SH-SY5Y (cell line): ENCODE measurements around the gene DAO.

Source experiments
- GATA2 ChIP-seq: IDR thresholded peaks from 2 replicates; pipeline ENCODE4 v1.6.1; 2011; ENCODE audit warnings: mild to moderate bottlenecking, low read depth, low read length
- GATA3 ChIP-seq: IDR thresholded peaks from 2 replicates; pipeline ENCODE4 v1.6.1; 2011; ENCODE audit warnings: low read depth, mild to moderate bottlenecking, low read length, moderate library complexity

The DAO gene

GRCh38 chr12:108879615-108880254 is at the start of gene DAO:
TSS of gene DAO (plus strand) at chr12:108880092. CDS start at chr12:108885007, 4,915 bp downstream.
- no peak for TF ChIP-seq GATA3
- no peak for TF ChIP-seq GATA2

DNA sequence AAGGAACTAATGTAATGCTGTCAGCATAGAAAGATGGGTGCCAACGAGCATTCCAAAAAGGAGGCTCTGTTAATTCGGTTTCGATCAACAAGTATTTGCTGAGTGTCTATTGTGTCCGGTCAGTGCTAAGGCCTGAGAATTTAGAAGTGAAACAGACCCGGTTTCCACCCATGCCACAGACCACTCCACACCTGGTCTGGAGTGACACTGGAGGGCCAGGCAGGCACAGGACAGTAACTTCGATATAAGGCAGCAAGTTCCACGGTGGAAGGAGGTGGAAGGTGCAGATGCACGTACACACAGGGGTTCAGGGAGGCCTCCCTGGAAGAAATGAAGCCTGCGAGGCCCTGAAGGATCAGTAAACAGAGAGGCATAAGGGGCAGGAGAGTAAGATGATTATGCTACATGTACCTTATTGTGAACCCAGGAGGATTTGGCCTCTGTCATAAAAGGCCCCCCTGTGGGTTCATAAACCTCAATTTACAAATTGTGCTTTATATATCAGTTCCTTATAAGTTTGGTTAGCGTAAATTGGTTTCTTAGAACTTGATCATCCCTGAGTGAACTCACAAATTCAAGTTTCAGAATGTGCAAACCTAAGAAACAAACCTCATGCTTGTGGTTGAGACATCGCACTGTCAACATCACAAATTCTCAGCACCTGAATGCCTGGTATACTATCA is 48.4 kb upstream of the DAO start:
- TF ChIP-seq GATA2 = no peak
- no peak for TF ChIP-seq GATA3

DNA sequence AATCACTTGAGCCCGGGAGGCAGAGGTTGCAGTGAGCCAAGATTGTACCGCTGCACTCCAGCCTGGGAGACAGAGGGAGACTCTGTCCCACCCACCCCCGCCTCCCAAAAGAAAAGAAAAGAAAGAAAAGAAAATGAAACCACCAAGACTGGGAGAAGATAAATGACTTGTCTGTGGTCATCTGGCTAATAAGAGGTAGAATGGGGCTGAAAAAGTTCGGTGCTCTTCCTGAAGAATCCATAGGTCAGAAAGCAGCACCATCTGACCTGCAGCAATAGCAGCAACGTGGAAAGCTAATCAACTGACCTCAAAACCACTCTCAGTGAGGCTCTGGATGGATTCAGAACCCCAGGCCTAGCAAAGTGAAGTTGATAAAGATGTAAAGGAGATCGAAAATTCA is 47.7 kb upstream of the DAO start:
- TF ChIP-seq GATA3 = no peak
- no peak for TF ChIP-seq GATA2

- no peak for TF ChIP-seq GATA3
- TF ChIP-seq GATA2 = no peak
Observed at GRCh38 chr12:108832730-108833354, 47.0 kb upstream of the DAO start.

DNA sequence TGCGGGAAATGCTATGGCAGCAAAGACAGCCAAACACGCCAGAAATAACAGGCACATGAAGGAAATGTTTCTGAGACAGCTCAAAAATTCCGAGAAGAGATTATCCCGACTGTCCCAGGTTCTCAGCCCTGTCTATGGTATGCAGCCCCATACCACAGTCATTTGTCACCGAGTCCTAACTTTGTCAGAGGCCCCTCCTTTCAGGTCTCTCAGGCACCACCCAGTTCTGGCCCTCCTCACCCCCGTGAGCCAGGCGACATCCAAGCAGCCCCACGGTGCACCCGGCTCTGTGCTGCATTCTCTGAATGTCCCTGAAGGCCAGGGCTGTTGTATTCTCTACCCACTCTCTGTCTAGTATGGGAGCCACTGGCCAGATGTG is 46.5 kb upstream of the DAO start:
- TF ChIP-seq GATA2 (no peak), GATA3 (no peak)

DNA sequence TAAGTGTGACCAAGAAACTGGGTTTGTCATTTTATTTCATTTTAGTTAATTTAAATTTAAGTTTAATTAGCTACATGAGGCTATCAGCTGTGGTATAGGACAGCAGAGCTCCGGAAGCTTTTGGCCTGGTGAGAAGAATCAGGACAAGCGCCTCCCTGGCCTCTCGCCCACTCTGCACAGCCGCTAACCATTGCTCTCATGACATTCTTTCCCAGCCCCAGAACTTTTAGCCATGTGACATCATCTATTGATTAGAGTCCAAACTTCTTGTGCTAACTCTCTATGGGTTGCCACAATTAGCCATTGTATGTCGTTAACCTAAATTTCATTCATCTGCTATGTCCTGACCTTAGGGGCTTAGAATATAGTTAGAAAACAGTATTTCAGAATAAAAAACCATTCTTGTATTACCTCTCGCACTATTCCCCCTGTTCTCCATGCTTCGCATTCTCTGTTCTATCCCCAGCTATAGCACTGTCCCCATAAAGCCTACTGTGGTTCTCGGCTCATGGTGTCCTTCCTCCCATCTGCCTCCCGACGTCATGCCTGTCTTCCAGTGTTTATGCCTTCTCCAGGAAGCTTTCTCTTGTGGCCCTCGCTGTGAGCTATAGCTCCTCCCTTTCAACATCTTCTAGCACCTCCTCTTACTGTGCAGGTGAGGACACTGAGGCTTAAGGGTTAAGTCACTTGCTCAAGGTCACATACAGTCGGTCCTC is 46.0 kb upstream of the DAO start:
- no peak for TF ChIP-seq GATA3
- TF ChIP-seq GATA2 = no peak

DNA sequence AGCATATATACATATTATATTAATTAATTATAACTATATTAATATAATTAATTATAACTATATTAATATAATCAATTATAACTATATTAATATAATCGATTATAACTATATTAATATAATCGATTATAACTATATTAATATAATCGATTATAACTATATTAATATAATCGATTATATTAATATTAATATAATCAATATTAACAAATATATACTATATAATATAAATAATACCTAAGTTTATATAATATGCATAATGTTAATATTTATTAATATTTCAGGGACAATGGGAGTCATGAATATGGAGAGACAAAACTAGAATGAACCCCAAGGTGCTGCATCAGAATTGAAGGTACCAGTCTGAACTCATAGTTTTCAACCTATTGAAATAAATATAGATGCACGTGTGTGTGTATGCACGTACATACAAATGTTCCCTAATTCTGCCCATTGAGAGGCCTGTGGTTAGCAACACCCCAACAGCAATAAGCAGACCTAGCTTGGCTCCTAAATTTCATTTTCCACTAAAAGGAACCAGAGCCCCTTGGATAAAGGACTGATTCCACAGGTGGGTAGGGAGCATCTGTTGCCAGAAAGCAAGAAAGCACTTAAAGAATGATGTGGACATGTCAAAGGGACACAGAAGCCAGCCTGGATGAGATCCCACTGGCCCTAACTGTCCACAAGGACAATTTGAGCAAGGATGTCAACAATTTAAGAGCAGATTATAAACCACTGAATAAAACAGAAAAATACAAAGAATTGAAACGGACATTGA is 43.8 kb upstream of the DAO start:
- TF ChIP-seq GATA2 (no peak), GATA3 (no peak)

- TF ChIP-seq GATA2 (no peak), GATA3 (no peak)
Observed at GRCh38 chr12:108837239-108837638, 42.7 kb upstream of the DAO start.

- no peak for TF ChIP-seq GATA3
- no peak for TF ChIP-seq GATA2
Observed at GRCh38 chr12:108837680-108838079, 42.2 kb upstream of the DAO start.

DNA sequence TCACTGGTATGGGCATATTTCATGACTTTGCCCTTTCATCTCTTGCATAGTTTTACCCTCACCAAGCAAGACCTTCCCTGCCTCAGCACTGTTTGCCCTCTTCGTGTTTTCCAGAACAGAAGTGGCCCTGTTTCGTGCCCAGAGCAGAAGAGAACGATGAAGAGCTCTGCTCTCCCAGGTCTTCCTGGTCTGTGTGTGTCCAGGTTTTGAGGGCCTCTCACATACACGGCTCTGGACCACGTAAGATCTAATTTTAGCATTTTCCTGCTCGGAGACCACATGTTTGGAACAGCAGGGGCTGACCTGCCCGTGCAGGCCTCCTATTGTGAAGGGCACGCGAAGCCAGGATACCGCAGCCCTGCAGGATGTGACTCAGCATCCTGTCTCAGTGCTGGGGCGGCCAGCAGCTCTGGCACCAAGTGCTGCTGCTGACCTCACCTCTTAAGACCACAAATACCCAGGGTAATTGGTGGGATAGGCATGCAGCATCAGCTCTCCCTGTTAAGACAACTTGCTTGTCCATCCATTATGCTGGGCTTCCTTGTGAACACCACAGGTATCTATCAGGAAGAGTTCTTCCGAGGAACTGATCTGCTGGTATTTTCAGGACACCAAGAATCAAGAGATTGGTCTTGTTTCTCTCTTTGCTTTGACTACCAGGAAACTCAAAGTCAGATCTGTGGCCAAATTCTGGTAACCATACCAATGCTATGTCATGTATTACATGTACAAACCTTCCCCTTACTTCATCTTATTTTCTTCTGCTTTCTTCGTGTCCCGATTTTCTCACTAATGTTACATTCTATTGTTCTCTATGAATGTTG is 41.5 kb upstream of the DAO start:
- TF ChIP-seq GATA2 = no peak
- TF ChIP-seq GATA3 = no peak

GRCh38 chr12:108839018-108839889 is 40.6 kb upstream of the DAO start:
- no peak for TF ChIP-seq GATA3
- no peak for TF ChIP-seq GATA2

- no peak for TF ChIP-seq GATA3
- TF ChIP-seq GATA2 = no peak
Observed at GRCh38 chr12:108839890-108840230, 40.0 kb upstream of the DAO start.
